Activated CD4-positive, alpha-beta T cell treated with anti-CD3 and anti-CD28 coated beads, Interleukin-2, amount 10 ng/mL, durations not matched to agents 24 days and 14 days (primary cell): ENCODE measurements around the gene SLF1. TPM values are rescaled to one million over a fixed set of nuclear protein-coding genes. Genes with fewer than 3 reads are reported as not detected.

Experiments used
- DNase-seq: peaks from one replicate; pipeline ENCODE4 v3.0.0; 2022
- H3K27ac Mint-ChIP-seq: one replicate; pipeline ENCODE4 v1.8.0; 2022; ENCODE audit warnings: mild to moderate bottlenecking, mixed read lengths
- H3K27me3 Mint-ChIP-seq: one replicate; pipeline ENCODE4 v1.8.0; 2022; ENCODE audit warnings: mixed read lengths
- H3K36me3 Mint-ChIP-seq: one replicate; pipeline ENCODE4 v1.8.0; 2022; ENCODE audit warnings: low read depth, mild to moderate bottlenecking, mixed read lengths
- H3K4me1 Mint-ChIP-seq: one replicate; pipeline ENCODE4 v1.8.0; 2021; ENCODE audit warnings: mixed read lengths
- H3K4me3 Mint-ChIP-seq: one replicate; pipeline ENCODE4 v1.8.0; 2022; ENCODE audit warnings: mild to moderate bottlenecking, moderate library complexity, mixed read lengths
- H3K9me3 Mint-ChIP-seq: one replicate; pipeline ENCODE4 v1.8.0; 2021; ENCODE audit warnings: mixed read lengths
- intact Hi-C: fragments of 100-400 bp; cut with micrococcal nuclease; formaldehyde crosslinking; loops from one replicate; pipeline ENCODE4 v1.15.1; 2023
- total RNA-seq: library from RNA; stranded (reverse); gene quantifications from 2 replicates; pipeline ENCODE4 v1.2.3, GENCODE V29; 2022

SLF1 gene
- total RNA-seq, 1 donor from 2014 or later: 13.7 TPM

GRCh38 chr5:94675965-94676618 is 57.6 kb downstream of the SLF1 start:
- Mint-ChIP-seq H3K27ac (no peak overlapping the region), H3K4me3 (no peak overlapping the region), H3K36me3 (peaks cover 13% of the 10 kb centered on the region), H3K4me1 (no peaks in the 10 kb centered on the region), H3K27me3 (no peaks in the 10 kb centered on the region), H3K9me3 (no peaks in the 10 kb centered on the region)
- intact Hi-C loops: no loop called here
- no peak for DNase-seq

GRCh38 chr5:94682814-94683520 is 64.5 kb downstream of the SLF1 start:
- Mint-ChIP-seq H3K27me3 (no peaks in the 10 kb centered on the region), H3K9me3 (no peaks in the 10 kb centered on the region), H3K4me1 (no peaks in the 10 kb centered on the region), H3K27ac (no peak overlapping the region), H3K4me3 (no peak overlapping the region), H3K36me3 (peaks cover 16% of the 10 kb centered on the region)
- intact Hi-C loops: no loop called here
- no peak for DNase-seq

GRCh38 chr5:94689908-94690307 is 71.4 kb downstream of the SLF1 start:
- Mint-ChIP-seq H3K27ac (no peak overlapping the region), H3K4me1 (peaks cover 4% of the 10 kb centered on the region), H3K9me3 (no peaks in the 10 kb centered on the region), H3K4me3 (no peak overlapping the region), H3K36me3 (peaks cover 22% of the 10 kb centered on the region), H3K27me3 (no peaks in the 10 kb centered on the region)
- no peak for DNase-seq
- intact Hi-C loops: loop anchor here (5.0 kb wide), 1 partner anchor 73 kb away; the partner anchor contains the start of genes KIAA0825 and SLF1

- intact Hi-C loops: no loop called here
- no peaks in the 10 kb centered on the region for H3K9me3 Mint-ChIP-seq
- H3K27me3 Mint-ChIP-seq: no peaks in the 10 kb centered on the region
- DNase-seq: no peak
- peak overlapping the region; percentile 24 for H3K27ac Mint-ChIP-seq
- peaks cover 4% of the 10 kb centered on the region for H3K4me1 Mint-ChIP-seq
- H3K36me3 Mint-ChIP-seq: peaks cover 22% of the 10 kb centered on the region
- no peak overlapping the region for H3K4me3 Mint-ChIP-seq
Measured at GRCh38 chr5:94690778-94691177, 72.3 kb downstream of the SLF1 start.

- no peak overlapping the region for H3K4me3 Mint-ChIP-seq
- H3K4me1 Mint-ChIP-seq: peaks cover 4% of the 10 kb centered on the region
- no peak for DNase-seq
- no peaks in the 10 kb centered on the region for H3K9me3 Mint-ChIP-seq
- H3K27ac Mint-ChIP-seq: no peak overlapping the region
- H3K27me3 Mint-ChIP-seq: no peaks in the 10 kb centered on the region
- peaks cover 22% of the 10 kb centered on the region for H3K36me3 Mint-ChIP-seq
- intact Hi-C loops: no loop called here
Measured at GRCh38 chr5:94691291-94691690, 72.8 kb downstream of the SLF1 start.

GRCh38 chr5:94691949-94692348 is 73.5 kb downstream of the SLF1 start:
- intact Hi-C loops: no loop called here
- Mint-ChIP-seq H3K4me1 (peaks cover 4% of the 10 kb centered on the region), H3K36me3 (peaks cover 20% of the 10 kb centered on the region), H3K27me3 (no peaks in the 10 kb centered on the region), H3K4me3 (no peak overlapping the region), H3K27ac (no peak overlapping the region), H3K9me3 (no peaks in the 10 kb centered on the region)
- no peak for DNase-seq

GRCh38 chr5:94692581-94692980 is 74.1 kb downstream of the SLF1 start:
- Mint-ChIP-seq H3K4me3 (no peak overlapping the region), H3K27ac (no peak overlapping the region), H3K9me3 (no peaks in the 10 kb centered on the region), H3K36me3 (peaks cover 14% of the 10 kb centered on the region), H3K27me3 (no peaks in the 10 kb centered on the region), H3K4me1 (peaks cover 4% of the 10 kb centered on the region)
- DNase-seq: no peak
- intact Hi-C loops: no loop called here

GRCh38 chr5:94693043-94693822 is 74.8 kb downstream of the SLF1 start:
- Mint-ChIP-seq H3K9me3 (no peaks in the 10 kb centered on the region), H3K36me3 (peaks cover 14% of the 10 kb centered on the region), H3K27ac (no peak overlapping the region)

GRCh38 chr5:94693845-94694370 is 75.4 kb downstream of the SLF1 start:
- no peaks in the 10 kb centered on the region for H3K27me3 Mint-ChIP-seq
- H3K9me3 Mint-ChIP-seq: no peaks in the 10 kb centered on the region
- intact Hi-C loops: loop anchor here (1.0 kb wide), 1 partner anchor 169 kb away; no protein-coding TSS in a partner anchor
- H3K4me1 Mint-ChIP-seq: peaks cover 4% of the 10 kb centered on the region
- DNase-seq: no peak
- H3K36me3 Mint-ChIP-seq: peaks cover 14% of the 10 kb centered on the region
- no peak overlapping the region for H3K4me3 Mint-ChIP-seq
- no peak overlapping the region for H3K27ac Mint-ChIP-seq

More at GRCh38 chr5:94693043-94693822, 74.8 kb downstream of the SLF1 start:
- Mint-ChIP-seq H3K4me3 (no peak overlapping the region), H3K27me3 (no peaks in the 10 kb centered on the region), H3K4me1 (peaks cover 4% of the 10 kb centered on the region)
- DNase-seq: no peak
- intact Hi-C loops: loop anchor here (1.0 kb wide), 1 partner anchor 168 kb away; no protein-coding TSS in a partner anchor

- Mint-ChIP-seq H3K27me3 (no peaks in the 10 kb centered on the region), H3K36me3 (peaks cover 11% of the 10 kb centered on the region), H3K9me3 (no peaks in the 10 kb centered on the region), H3K4me1 (peaks cover 4% of the 10 kb centered on the region), H3K4me3 (no peak overlapping the region), H3K27ac (no peak overlapping the region)
- intact Hi-C loops: no loop called here
- no peak for DNase-seq
Measured at GRCh38 chr5:94694671-94695070, 76.2 kb downstream of the SLF1 start.

- H3K27me3 Mint-ChIP-seq: no peaks in the 10 kb centered on the region
- intact Hi-C loops: no loop called here
Measured at GRCh38 chr5:94698197-94698596, 79.7 kb downstream of the SLF1 start.

GRCh38 chr5:94699562-94699961 is 81.1 kb downstream of the SLF1 start:
- peaks cover 11% of the 10 kb centered on the region for H3K4me1 Mint-ChIP-seq
- intact Hi-C loops: no loop called here
- DNase-seq: no peak
- H3K9me3 Mint-ChIP-seq: no peaks in the 10 kb centered on the region
- no peak overlapping the region for H3K4me3 Mint-ChIP-seq
- H3K27ac Mint-ChIP-seq: no peak overlapping the region
- H3K27me3 Mint-ChIP-seq: no peaks in the 10 kb centered on the region
- H3K36me3 Mint-ChIP-seq: peaks cover 4% of the 10 kb centered on the region

More at GRCh38 chr5:94698197-94698596, 79.7 kb downstream of the SLF1 start:
- Mint-ChIP-seq H3K27ac (no peak overlapping the region), H3K4me3 (no peak overlapping the region), H3K36me3 (peaks cover 5% of the 10 kb centered on the region), H3K9me3 (no peaks in the 10 kb centered on the region), H3K4me1 (peaks cover 14% of the 10 kb centered on the region)
- no peak for DNase-seq

- Mint-ChIP-seq H3K4me3 (no peak overlapping the region), H3K9me3 (no peaks in the 10 kb centered on the region), H3K4me1 (peaks cover 11% of the 10 kb centered on the region), H3K27ac (peak overlapping the region; percentile 4), H3K27me3 (no peaks in the 10 kb centered on the region), H3K36me3 (peaks cover 4% of the 10 kb centered on the region)
- intact Hi-C loops: loop anchor here (5.0 kb wide), 1 partner anchor 92 kb away; no protein-coding TSS in a partner anchor
- no peak for DNase-seq
Measured at GRCh38 chr5:94700592-94700991, 82.1 kb downstream of the SLF1 start.
